KOPT-K1 (cell line): Measurements from ENCODE around the gene SPATA31D1.

Experiments
- H3K27ac ChIP-seq: fragments of 200-600 bp; sonication (generic); 2 replicates; pipeline ENCODE4 v1.5.1; 2016; ENCODE audit warnings: antibody characterized with exemption, mild to moderate bottlenecking, low read depth, low read length; ENCODE audit not compliant: poor library complexity, severe bottlenecking
- H3K36me3 ChIP-seq: fragments of 200-600 bp; sonication (generic); 2 replicates; pipeline ENCODE4 v1.5.1; 2017; ENCODE audit warnings: antibody characterized with exemption, mild to moderate bottlenecking, low read length, moderate library complexity; ENCODE audit not compliant: insufficient read depth
- H3K9me3 ChIP-seq: fragments of 200-600 bp; sonication (generic); 2 replicates; pipeline ENCODE4 v1.5.1; 2017; ENCODE audit warnings: antibody characterized with exemption, low read length, mild to moderate bottlenecking; ENCODE audit not compliant: insufficient read depth, poor library complexity, severe bottlenecking

Gene SPATA31D1

DNA sequence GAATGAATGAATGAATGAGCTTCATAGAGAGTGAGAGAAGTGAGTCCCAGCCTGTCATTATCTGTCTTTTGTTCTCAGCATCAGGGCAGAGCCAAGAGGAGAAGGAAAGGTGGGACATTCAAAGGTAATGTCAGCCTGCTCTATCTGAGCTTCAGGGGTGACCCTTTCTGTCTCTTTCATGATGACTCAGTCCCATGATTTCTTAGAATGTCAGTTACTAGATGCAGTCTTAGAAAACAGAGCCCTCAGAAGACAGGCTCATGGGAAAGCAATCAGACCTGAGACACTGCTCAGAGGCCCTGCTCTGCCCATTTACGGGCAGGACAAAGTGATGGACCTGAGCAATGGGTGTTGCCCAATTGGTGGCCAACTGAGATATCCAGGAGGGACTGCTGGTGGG is 1.1 kb downstream of the SPATA31D1 start:
- Histone ChIP-seq H3K36me3 (no peaks in the 10 kb centered on the region), H3K27ac (no peak overlapping the region), H3K9me3 (no peaks in the 10 kb centered on the region)

GRCh38 chr9:81993656-81994055 is 5.1 kb downstream of the SPATA31D1 start:
- Histone ChIP-seq H3K36me3 (no peaks in the 10 kb centered on the region), H3K9me3 (no peaks in the 10 kb centered on the region), H3K27ac (no peak overlapping the region)

GRCh38 chr9:81999806-82000205 is 11.2 kb downstream of the SPATA31D1 start:
- Histone ChIP-seq H3K27ac (no peak overlapping the region), H3K36me3 (no peaks in the 10 kb centered on the region), H3K9me3 (no peaks in the 10 kb centered on the region)

DNA sequence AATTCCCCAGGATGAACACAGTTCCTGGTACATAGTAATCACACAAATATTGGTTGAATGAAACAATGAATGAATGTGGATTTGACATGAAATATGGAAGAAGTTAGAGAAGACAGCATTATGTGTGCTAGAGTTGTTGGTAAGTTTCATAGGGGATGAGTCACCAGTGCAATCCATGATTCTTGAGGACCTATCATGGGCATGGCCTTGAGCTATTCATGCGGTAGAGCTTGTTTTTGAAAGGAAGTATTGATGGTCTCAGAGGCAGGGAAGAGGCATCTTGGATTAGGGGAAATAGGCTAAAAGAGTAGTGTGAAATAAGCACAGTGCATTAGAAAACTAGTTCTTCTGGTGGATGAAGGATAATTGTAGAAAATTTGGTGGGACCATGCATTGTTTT is 22.1 kb downstream of the SPATA31D1 start:
- Histone ChIP-seq H3K27ac (no peak overlapping the region), H3K9me3 (no peaks in the 10 kb centered on the region), H3K36me3 (no peaks in the 10 kb centered on the region)

GRCh38 chr9:82011133-82011532 is 22.6 kb downstream of the SPATA31D1 start:
- H3K36me3 ChIP-seq, result no peaks in the 10 kb centered on the region
- H3K27ac ChIP-seq, result no peak overlapping the region
- H3K9me3 ChIP-seq, result no peaks in the 10 kb centered on the region

GRCh38 chr9:82012276-82012675 is 23.7 kb downstream of the SPATA31D1 start:
- Histone ChIP-seq H3K27ac (no peak overlapping the region), H3K9me3 (no peaks in the 10 kb centered on the region), H3K36me3 (no peaks in the 10 kb centered on the region)

DNA sequence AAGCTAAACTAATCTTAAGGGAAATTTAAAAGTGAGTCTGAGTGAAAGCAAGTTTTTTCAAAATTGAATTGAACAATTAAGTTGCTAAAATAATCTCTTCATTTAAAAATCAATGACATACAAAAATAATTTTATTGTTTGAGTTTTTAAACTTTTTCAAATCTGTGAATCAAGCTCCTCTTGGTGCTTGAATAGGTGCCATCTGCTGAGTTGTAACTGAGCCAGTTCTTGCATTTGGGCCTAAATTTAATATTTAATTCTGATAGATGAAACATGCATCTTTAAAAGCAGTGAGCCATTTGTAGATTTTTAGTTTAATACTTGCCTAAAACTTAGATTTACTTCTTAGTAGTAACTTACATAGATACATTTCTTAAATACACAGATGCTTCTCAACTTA is 31.8 kb downstream of the SPATA31D1 start:
- Histone ChIP-seq H3K27ac (no peak overlapping the region), H3K9me3 (no peaks in the 10 kb centered on the region), H3K36me3 (no peaks in the 10 kb centered on the region)

- H3K36me3 ChIP-seq, result no peaks in the 10 kb centered on the region
- H3K27ac ChIP-seq, result no peak overlapping the region
Measured at GRCh38 chr9:82021198-82021597, 32.6 kb downstream of the SPATA31D1 start.

DNA sequence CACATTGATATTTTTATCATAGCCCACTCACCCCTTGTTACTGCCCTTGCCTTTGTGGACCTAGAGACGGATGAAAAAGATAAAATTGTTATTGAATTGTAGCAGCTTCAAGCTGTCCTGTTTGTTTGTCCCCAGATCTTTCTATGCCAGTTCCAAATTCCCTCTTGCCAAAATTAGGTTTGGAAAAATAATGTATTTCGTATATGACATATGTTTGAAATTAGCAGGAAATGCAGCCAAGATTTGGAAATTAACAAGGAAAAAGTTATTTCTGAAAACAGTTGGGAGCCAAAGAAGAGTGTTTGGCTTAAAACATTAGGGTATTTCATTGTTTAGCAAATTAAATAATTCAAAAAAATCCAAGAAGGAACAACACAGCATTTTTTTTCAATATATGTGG is 33.5 kb downstream of the SPATA31D1 start:
- Histone ChIP-seq H3K36me3 (no peaks in the 10 kb centered on the region), H3K9me3 (no peaks in the 10 kb centered on the region), H3K27ac (no peak overlapping the region)

More at GRCh38 chr9:82021198-82021597, 32.6 kb downstream of the SPATA31D1 start:
- H3K9me3 ChIP-seq, result no peaks in the 10 kb centered on the region

DNA sequence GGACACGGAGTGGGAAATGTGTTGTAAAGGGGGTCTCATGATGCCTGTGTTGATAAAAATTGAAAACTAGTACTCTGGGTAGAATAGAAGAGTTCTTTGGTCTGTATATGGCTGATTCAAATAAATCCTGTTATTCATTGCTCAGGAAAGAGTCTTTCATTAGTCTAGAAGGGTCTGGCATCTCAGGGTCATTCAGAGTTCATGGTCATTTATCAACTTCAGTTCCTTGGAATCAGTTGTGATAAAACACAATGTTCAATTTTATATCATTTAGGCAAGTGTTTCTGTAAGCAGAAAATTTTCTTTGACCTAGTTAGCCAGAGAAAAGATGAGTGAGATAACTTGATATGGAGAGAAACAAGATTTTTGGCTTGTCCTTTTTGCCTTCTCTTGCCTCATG is 36.3 kb downstream of the SPATA31D1 start:
- Histone ChIP-seq H3K36me3 (no peaks in the 10 kb centered on the region), H3K27ac (no peak overlapping the region), H3K9me3 (no peaks in the 10 kb centered on the region)

- H3K9me3 ChIP-seq, result no peaks in the 10 kb centered on the region
- no peaks in the 10 kb centered on the region for H3K36me3 ChIP-seq
- no peak overlapping the region for H3K27ac ChIP-seq
Measured at GRCh38 chr9:82031538-82032280, 43.1 kb downstream of the SPATA31D1 start.

DNA sequence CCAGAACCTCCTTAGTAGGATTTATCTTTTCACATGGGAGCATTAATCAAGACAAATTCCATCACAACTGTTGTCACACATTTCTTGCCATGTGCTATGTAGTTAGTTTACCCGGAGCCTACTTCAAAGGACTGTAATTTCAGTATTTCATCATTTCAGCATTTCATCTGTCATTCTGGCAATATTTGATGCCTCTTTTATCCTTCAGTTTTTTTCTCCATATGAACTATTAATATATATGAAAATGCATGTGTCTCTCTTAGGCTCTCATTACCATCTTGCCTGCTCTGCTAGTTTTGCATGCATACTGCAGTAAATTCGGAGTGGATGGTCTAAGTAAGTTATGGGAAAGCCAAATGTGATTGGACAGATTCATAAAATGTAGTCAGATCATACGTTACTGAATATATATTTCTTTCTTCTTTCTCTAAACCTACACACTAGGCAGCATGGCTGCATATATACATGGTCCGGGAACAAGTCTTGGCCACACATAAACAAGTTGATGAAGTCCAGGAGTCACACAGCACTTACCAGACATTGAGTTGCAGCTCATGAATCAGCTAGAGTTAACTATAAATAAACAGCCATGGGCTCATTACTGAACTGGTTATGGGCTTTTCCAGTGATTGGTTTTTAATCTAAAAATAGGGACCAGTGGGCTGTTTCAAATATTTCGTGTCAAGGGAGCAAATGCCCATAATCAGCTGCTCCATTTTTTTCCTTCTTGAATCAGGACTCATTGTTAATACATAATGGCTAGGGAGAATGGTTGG is 46.6 kb downstream of the SPATA31D1 start:
- no peak overlapping the region for H3K27ac ChIP-seq
- H3K9me3 ChIP-seq, result no peaks in the 10 kb centered on the region
- no peaks in the 10 kb centered on the region for H3K36me3 ChIP-seq

GRCh38 chr9:82036086-82036485 is 47.5 kb downstream of the SPATA31D1 start:
- no peaks in the 10 kb centered on the region for H3K9me3 ChIP-seq
- H3K27ac ChIP-seq, result no peak overlapping the region
- no peaks in the 10 kb centered on the region for H3K36me3 ChIP-seq

DNA sequence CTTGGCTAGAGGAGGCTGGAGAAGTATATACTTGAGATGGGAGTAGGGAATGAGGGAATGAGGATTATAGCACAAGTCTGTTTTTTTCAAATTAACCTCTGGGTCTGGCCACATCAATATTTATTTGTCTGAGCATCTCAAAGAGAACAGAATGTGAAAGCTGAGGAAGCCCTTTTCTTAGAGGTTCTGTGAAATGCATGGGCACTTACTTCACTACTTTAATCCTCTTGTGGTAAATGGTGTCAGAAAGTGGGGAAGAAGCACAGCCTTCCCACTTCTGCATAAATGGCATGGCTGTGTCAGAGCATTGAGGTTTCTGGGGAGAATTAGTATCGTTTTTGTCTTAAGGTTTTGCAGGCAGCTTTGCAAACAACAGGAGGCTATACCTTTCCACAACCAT is 48.6 kb downstream of the SPATA31D1 start:
- Histone ChIP-seq H3K9me3 (no peaks in the 10 kb centered on the region), H3K27ac (no peak overlapping the region), H3K36me3 (no peaks in the 10 kb centered on the region)

- Histone ChIP-seq H3K27ac (no peak overlapping the region), H3K9me3 (no peaks in the 10 kb centered on the region), H3K36me3 (no peaks in the 10 kb centered on the region)
Measured at GRCh38 chr9:82038897-82039296, 50.3 kb downstream of the SPATA31D1 start.
